ENCODE data around the gene FZD4. TPM values are rescaled to one million over a fixed set of nuclear protein-coding genes. Genes with fewer than 3 reads are reported as not detected.
A peak's percentile ranks its signal among the peaks of the same experiment; 100 is the strongest.
"Not testable (repeated sequence)": the region's sequence is repeated elsewhere in the genome, so short reads cannot be mapped to it uniquely, and the experiment has no call there.

Gene FZD4
- total RNA-seq (2014; rRNA removed; shearing (Covaris generic)), result 8.8 and 10.5 TPM in 2 replicates

DNA sequence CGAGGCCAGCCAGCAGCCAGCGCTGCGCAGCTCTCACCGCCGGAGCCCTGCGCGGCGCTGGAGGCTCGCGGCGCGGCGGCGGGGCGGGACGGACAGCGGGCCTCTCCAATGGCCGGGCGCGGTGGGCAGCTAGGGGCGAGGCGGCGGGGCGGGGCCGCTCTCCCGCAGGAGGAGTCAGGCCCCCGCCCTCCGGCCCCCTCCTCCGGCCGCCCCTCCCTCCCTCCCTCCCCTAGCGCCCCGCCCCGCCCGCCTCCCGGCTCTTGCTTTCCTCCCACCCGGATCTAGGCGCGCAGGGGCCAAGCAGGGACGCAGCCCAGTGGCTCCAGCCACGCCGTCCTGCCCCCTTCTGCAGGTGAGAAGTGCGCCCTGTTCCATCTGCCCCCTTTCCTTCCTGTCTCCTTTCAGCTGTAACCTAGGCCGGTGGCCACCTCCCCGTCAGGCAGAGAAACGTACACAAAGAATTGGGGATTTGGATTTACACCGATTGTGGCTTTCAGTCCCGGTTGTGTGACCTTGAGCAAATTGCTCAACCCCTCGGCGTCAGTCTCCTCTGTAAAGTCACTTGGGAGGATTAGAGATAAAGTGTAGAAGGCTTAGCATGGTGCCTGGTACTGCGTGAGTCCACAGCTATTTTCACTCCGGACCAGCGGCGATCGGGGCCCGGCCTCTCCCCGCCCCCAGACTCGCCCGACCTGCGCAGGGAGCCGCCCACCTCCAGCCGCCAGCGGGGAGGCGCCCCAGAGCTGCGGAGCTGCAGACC, at the start of gene FZD4:
FZD4 (minus strand) TSS at position 35 of the 760 bp plus-strand sequence. CDS start 310 bp downstream, outside the sequence.
- DNase-seq (ENCODE audit: low spot score), result peak; percentile 79

DNA sequence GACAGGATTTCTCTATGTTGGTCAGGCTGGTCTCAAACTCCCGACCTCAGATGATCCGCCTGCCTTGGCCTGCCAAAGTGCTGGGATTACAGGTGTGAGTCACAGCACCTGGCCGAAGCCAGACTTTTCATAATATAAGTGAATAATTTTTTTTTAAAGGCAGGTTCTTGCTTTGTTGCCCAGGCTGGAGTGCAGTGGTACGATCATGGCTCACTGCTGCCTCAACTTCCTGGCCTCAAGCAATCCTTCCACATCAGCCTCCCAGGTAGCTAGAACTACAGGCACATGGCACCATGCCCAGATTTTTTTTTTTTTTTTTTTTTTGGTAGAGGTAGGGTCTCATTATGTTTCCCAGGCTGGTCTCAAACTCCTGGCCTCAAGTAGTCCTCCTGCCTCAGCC, 49.1 kb upstream of the FZD4 start:
- DNase-seq (ENCODE audit: low spot score), result not testable (repeated sequence)

DNA sequence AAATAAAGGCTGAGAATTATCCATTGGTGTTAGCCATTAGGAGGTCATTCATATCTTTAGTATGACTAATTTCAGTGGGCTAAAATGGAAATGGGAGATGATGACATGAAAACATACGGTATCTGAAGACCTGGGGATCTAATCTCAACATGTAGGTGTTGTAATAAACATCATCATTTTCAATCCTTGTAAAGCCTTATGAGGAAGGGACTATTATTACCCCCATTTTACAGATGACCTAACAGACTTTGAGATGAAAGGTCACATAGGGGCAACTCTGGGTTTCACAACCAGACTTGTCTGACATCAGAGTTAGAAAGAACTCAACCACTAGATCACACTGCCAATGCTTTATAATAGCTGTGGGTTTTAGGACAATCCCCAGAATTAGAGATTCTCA, 47.7 kb upstream of the FZD4 start:
- DNase-seq (ENCODE audit: low spot score), result no peak

- DNase-seq (ENCODE audit: low spot score), result no peak
Observed at GRCh38 chr11:86999859-87000753, 44.9 kb upstream of the FZD4 start.

GRCh38 chr11:86999388-86999787, 44.2 kb upstream of the FZD4 start:
- no peak for DNase-seq (ENCODE audit: low spot score)

GRCh38 chr11:86996953-86997570, 41.9 kb upstream of the FZD4 start:
- DNase-seq (ENCODE audit: low spot score), result no peak

GRCh38 chr11:86993031-86993430, 37.8 kb upstream of the FZD4 start:
- no peak for DNase-seq (ENCODE audit: low spot score)

DNA sequence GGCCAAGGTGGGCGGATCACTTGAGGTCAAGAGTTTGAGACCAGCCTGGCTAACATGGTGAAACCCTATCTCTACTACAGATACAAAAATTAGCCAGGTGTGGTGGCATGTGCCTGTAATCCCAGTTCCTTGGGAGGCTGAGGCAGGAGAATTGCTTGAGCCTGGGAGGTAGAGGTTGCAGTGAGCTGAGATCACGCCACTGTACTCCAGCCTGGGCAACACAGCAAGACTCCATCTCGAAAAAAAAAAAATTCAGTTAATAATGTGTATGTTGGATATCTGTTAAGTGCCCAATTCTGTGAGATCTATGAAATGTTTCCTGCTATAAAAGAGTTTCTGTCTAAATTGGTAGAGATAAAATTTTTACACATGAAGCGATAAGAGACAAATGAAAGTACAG, 37.1 kb upstream of the FZD4 start:
- not testable (repeated sequence) for DNase-seq (ENCODE audit: low spot score)

DNA sequence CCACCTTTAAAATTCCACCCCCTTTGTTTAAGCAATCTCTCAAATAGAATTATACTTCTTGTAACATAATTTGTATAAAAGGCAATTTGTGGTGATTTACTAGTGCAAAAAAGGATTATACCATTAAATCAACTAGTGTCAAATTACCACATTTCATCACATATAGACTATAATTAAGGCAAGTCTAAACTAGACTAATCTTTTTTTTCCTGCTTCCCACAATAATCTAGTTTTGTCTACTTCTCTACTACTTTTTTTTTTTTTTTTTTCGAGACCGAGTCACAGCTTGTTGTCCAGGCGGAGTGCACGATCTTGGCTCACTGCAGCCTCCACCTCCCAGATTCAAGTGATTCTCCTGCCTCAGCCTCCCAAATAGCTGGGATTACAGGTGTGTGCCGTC, 36.1 kb upstream of the FZD4 start:
- no peak for DNase-seq (ENCODE audit: low spot score)

- DNase-seq (ENCODE audit: low spot score), result peak; percentile 70
Observed at GRCh38 chr11:86990515-86990914, 35.3 kb upstream of the FZD4 start.

DNA sequence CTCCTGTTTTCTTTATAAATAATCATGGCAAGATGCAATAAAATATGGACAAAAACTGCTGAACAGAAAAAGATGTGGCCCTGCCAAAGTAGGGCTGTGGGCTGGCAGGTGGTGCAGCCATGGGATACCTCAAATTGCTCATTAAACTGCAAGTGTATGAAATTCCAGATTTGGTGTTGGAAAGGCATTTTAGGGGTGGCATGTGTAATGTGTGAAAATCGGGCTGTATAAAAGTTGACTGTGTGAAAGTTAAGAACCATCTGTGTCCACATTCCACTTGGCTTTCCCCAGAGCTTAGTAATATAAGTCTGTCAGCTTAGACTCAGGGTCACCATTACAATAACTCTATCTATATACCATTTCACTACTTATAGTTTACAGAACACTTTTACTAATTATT, 34.8 kb upstream of the FZD4 start:
- DNase-seq (ENCODE audit: low spot score), result no peak

- no peak for DNase-seq (ENCODE audit: low spot score)
Observed at GRCh38 chr11:86988351-86988881, 33.2 kb upstream of the FZD4 start.

- no peak for DNase-seq (ENCODE audit: low spot score)
Observed at GRCh38 chr11:86987679-86988078, 32.5 kb upstream of the FZD4 start.

- no peak for DNase-seq (ENCODE audit: low spot score)
Observed at GRCh38 chr11:86984701-86985100, 29.5 kb upstream of the FZD4 start.

GRCh38 chr11:86983021-86983488, 27.9 kb upstream of the FZD4 start:
- no peak for DNase-seq (ENCODE audit: low spot score)

DNA sequence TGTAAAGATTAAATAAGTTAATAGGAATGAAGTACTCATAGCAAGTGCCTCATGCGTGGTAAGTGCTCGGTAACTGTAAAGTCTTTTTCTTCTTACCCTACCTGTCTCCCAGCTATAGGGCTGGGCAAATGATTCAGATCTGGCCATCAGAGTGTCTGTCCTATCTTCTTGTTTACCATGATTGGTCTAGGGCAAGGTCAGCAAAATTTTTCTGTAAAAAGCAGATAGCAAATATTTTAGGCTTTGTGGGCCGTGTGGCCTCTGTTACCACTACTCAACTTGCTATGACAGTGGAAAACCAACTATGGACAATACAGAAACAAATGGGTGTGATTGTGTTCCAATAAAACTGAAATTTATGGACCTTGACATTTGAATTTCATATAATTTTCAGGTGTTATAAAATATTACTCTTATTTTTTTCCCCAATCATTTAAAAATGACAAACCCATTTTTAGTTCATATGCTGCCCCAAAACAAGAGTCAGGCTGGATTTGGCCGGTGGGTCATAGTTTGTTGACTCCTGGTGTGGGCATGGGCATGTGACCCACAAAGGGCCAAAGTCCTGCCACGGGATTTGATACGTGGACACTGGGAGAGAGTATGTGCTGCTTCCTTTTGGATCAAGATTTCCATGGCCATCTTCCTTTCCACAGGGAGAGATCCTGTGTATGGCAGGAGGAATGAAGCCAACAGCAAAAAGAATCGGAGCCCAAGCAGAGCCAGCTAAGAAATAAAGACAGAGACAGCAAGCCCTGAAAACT, 26.8 kb upstream of the FZD4 start:
- DNase-seq (ENCODE audit: low spot score), result no peak

- no peak for DNase-seq (ENCODE audit: low spot score)
Observed at GRCh38 chr11:86980086-86980796, 25.0 kb upstream of the FZD4 start.

DNA sequence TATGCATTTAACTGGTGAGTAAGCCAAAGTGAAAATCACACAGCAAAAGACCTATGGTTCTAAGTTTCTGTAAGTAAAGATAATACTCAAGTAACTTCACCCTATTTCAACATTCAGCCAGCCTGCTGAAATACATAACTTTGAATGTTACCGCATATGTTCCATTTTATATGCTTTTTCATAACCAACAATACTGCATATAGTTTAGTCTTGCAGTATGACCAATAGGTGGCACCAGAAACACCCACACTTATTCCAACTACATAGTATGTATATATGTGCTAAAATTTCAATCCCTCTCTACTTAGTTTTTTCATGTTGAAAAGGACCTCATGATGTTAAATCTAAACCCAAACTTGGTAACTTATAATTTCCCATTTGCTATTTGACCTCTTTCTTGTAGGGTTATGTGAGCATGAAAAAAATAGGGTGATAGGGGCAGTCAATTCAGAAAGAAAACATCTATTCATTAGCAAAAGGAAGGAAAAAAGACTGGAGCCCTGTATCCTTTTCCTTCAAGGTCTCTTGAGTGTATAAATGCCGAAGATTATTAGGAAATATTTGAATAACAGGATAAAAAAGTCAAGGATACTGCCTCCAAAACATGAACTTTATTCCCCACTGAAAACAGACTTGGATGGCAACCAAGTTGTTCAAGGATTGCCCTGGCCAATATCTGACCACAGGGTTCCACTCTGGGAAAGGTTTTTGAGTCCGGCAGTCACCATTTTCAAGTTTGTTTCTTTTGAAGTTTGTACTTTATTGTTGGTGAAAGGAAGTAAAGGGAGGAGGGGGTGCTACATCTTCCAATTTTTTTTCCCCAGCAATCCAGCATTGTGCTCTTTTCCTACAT, 23.8 kb upstream of the FZD4 start:
- peak; percentile 26 for DNase-seq (ENCODE audit: low spot score)

GRCh38 chr11:86978247-86978646, 23.1 kb upstream of the FZD4 start:
- no peak for DNase-seq (ENCODE audit: low spot score)

Data from H4 (cell line).